Renal cortical epithelial cell (primary cell): ENCODE results near the gene SUPT3H. TPM values are rescaled to one million over a fixed set of nuclear protein-coding genes. Genes with fewer than 3 reads are reported as not detected.

Source experiments
- DNase-seq: peaks from one replicate; pipeline ENCODE4 v3.0.0-alpha.2; 2011; ENCODE audit warnings: low read depth
- total RNA-seq: library from RNA; depleted of rRNA; stranded (reverse); fragments of >200 nt; gene quantifications from 2 replicates; pipeline ENCODE4 v1.2.3, GENCODE V29; 2014

The SUPT3H gene
- total RNA-seq, 1 donor from 2014 or later: 43.0 TPM

- no peak for DNase-seq
Measured at GRCh38 chr6:44842616-44843015, 535.1 kb downstream of the SUPT3H start.

GRCh38 chr6:44841829-44842228, 535.9 kb downstream of the SUPT3H start:
- DNase-seq: no peak

GRCh38 chr6:44837741-44838140, 540.0 kb downstream of the SUPT3H start:
- DNase-seq: no peak

- DNase-seq: no peak
Measured at GRCh38 chr6:44837255-44837654, 540.5 kb downstream of the SUPT3H start.

- DNase-seq: no peak
Measured at GRCh38 chr6:44833248-44833647, 544.5 kb downstream of the SUPT3H start.

- peak; percentile 18 for DNase-seq
Measured at GRCh38 chr6:44831002-44831610, 546.6 kb downstream of the SUPT3H start.

- DNase-seq: no peak
Measured at GRCh38 chr6:44829836-44830235, 547.9 kb downstream of the SUPT3H start.

- DNase-seq: no peak
Measured at GRCh38 chr6:44828780-44829179, 549.0 kb downstream of the SUPT3H start.

- DNase-seq: no peak
Measured at GRCh38 chr6:44826025-44826676, 551.6 kb downstream of the SUPT3H start.

- no peak for DNase-seq
Measured at GRCh38 chr6:44825273-44825672, 552.5 kb downstream of the SUPT3H start.

GRCh38 chr6:44824567-44824966, 553.2 kb downstream of the SUPT3H start:
- DNase-seq: no peak

- no peak for DNase-seq
Measured at GRCh38 chr6:44820759-44821158, 557.0 kb downstream of the SUPT3H start.

GRCh38 chr6:44820321-44820720, 557.4 kb downstream of the SUPT3H start:
- DNase-seq: no peak

GRCh38 chr6:44811456-44811855, 566.3 kb downstream of the SUPT3H start:
- no peak for DNase-seq

- no peak for DNase-seq
Measured at GRCh38 chr6:44809258-44809657, 568.5 kb downstream of the SUPT3H start.

GRCh38 chr6:44808148-44808547, 569.6 kb downstream of the SUPT3H start:
- DNase-seq: no peak

GRCh38 chr6:44806656-44807055, 571.1 kb downstream of the SUPT3H start:
- DNase-seq: no peak

- DNase-seq: peak; percentile 36
Measured at GRCh38 chr6:44805238-44805846, 572.4 kb downstream of the SUPT3H start.

- DNase-seq: no peak
Measured at GRCh38 chr6:44804546-44805159, 573.1 kb downstream of the SUPT3H start.

GRCh38 chr6:44804016-44804415, 573.7 kb downstream of the SUPT3H start:
- DNase-seq: no peak

GRCh38 chr6:44800784-44801592, 576.7 kb downstream of the SUPT3H start:
- peak; percentile 46 for DNase-seq

- peak; percentile 91 for DNase-seq
Measured at GRCh38 chr6:44800171-44800783, 577.5 kb downstream of the SUPT3H start.
